Pons (tissue), 1 donor: ENCODE data around the gene SEC22B.
"Not testable (repeated sequence)": the region's sequence is repeated elsewhere in the genome, so short reads cannot be mapped to it uniquely, and the experiment has no call there.

Experiments
- DNase-seq: peaks from one replicate; pipeline ENCODE4 v3.0.0-alpha.2; 2016; ENCODE audit warnings: low spot score

The SEC22B gene

DNA sequence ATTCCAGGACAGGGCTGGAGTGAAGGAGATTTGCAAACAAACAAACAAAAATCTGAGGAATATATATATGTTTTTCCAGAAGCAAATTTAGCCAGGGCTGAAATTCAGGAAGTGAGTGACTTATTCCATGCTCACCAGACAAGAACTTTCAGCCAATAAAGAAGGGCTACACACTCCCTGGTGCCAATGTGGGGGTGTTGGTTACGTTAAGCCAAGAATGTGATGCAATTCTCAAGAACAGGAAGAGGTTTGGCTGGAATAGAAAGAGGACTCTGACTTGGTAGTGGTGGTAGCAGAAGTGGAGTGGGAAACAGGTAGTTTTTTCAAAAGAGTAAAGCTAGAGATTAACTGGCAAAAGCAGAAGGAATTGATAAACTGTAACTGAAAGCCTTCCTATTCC lies 31.7 kb downstream of the SEC22B start:
- DNase-seq = not testable (repeated sequence)

DNA sequence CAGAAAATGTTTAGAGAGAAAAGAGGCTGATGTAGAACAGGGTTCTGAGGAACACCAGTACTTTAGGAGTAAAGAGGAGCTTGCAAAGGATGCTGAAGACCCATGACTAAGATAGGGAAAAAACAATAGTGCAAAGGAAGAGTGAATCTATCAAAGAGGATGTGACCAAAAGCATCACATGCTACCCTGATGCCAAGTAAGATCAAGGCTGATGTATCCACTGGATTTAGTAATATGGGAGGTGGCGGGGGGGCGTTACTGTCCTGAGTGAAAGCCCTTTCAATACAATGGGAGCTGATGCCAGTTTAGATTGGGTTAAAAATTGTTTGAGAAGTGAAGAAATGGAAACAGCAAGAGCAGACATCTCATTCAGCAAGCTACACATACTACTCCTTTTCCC lies 32.2 kb downstream of the SEC22B start:
- not testable (repeated sequence) for DNase-seq

DNA sequence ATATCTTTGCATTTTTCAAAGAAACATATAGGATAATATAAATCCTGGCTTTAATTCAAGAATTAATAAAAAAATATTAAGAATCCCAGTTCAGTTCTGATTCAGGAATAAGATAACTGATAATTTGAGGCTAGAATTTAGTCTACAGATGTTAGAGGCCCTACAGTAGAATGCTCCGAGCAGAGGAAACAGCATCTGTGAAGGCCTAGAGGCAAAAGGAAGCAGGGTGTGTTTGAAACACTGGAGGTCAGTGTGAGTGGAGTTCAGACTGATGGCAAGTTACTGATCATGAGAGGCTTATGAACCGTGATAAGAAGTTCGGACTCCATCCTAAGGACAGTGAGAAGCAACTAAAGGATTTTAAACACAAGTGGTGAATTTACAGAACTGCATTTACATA lies 33.0 kb downstream of the SEC22B start:
- DNase-seq = not testable (repeated sequence)

DNA sequence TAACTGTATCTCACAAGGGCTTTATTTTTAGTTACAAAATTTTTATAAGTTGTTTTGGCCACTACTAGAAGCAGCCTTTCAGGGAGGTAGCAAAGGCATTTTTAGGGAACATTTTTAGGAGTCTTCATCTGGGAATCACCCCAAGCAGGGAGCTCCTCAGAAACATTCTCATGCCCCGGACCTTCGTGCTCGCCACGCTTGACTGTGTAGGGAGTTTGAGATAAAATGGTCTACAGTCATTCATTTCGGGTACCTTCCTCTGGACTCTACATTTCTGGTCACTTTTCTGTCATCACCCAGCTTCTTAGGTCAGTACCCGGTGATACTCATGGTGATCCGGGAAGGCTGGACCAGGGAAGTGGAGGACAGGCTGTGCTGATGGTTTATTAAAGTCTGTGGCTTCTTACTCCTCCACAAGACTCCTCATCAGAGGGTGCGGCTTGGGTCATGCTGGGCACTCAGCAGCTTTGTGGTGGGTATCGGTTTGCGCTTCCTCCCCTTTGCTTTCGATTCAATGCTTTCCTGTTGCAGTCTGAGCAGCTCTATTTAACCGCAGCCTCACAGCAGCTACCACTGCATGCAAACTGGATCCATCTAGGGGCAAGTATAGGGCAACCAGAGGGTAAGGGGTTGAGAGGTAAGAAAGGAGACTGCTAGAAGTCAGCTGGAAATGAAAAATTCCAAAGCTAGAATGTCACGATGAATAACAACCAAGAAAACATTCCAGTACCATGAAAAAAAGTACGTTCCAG lies 33.6 kb downstream of the SEC22B start:
- peak; percentile 49 for DNase-seq

DNA sequence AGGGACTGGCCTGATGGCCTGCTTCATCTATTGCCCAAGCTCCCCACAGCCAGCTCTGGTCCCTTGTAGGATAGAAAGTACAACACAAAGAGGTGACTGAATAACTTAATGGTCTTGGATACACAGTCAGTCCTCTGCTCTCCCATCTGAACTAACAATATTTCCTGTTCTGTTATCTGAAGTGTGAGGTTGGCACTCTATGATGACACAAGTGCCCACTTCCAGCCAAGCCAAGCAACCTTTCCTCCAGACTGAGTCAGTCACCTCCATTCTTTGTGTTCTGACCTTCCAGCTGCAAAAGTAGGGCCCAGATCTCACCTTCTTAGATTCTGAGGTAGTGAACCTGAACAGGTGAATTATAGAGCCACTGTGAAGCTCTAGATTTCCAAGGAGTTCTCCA lies 34.5 kb downstream of the SEC22B start:
- DNase-seq = not testable (repeated sequence)

GRCh38 chr1:120140656-120141265 lies 35.6 kb downstream of the SEC22B start:
- DNase-seq = not testable (repeated sequence)

GRCh38 chr1:120136086-120136485 lies 40.2 kb downstream of the SEC22B start:
- not testable (repeated sequence) for DNase-seq

- DNase-seq = not testable (repeated sequence)
Measured at GRCh38 chr1:120133928-120134325, 42.4 kb downstream of the SEC22B start.

DNA sequence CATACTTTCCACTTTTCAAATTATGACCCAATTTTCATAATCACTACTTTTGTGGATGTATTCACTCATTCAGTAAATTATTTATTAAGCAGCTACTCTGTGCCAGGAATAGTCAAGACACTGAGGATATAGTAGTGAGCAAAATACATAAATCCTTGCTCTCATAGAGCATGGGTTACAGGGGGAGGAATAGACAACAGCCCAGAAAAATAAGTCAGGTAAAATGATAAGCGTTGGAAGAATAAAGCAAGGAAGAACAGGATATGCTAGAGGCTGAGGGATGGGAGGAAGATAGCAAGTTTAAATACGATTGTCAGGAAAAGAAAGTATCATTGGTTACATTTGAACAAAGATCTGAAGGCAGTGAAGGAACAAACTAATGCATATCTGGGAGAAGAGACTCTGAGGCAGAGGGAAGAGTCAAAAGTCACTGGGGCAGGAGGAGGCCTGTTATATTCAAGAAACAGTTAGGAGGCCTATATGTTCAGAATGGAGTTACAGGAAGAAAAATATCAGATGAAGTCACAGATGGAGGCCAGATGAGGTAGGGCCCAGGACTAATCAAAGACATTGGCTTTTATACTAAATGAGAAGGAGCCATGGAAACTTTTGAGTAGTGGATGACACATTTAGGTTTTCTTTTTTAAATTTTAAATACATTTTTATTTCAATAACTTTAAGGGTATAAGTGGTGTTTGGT lies 42.9 kb downstream of the SEC22B start:
- DNase-seq = no peak

GRCh38 chr1:120132406-120132763 lies 43.9 kb downstream of the SEC22B start:
- DNase-seq = not testable (repeated sequence)

GRCh38 chr1:120131611-120132405 lies 44.5 kb downstream of the SEC22B start:
- peak; percentile 42 for DNase-seq

DNA sequence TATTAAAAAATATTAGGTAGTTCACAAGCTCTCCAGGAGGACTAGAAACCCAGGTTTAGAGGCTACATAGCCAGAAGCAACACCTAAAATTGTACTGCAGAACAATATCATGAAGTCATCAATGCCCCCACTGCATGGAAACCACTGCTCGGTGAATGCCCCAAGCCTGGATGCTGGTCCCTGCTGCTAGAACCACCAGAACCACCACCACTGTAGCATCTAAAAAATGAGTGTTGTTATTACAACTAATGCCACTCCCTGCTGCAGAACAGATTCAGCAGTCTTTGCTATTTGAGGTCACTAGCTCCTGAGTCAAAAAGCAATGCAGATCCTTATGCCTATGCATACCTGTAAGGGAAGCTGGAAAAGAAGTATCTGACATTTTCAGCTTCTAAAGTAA lies 48.4 kb downstream of the SEC22B start:
- DNase-seq = not testable (repeated sequence)

DNA sequence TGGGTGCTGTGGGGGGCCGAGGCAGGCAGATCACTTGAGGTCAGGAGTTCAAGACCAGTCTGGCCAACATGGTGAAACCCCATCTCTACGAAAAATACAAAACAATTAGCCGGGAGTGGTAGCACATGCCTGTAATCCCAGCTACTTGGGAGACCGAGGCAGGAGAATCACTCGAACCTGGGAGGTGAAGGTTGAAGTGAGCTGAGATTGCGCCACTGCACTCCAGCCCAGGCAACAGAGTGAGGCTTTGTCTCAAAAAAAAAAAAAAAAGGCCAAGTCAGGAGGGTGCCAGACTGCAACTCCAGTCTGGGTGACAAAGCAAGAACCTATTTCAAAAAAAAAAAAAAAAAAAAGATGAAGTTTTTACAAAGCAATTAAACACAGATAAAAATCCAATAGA lies 50.1 kb downstream of the SEC22B start:
- DNase-seq = not testable (repeated sequence)

DNA sequence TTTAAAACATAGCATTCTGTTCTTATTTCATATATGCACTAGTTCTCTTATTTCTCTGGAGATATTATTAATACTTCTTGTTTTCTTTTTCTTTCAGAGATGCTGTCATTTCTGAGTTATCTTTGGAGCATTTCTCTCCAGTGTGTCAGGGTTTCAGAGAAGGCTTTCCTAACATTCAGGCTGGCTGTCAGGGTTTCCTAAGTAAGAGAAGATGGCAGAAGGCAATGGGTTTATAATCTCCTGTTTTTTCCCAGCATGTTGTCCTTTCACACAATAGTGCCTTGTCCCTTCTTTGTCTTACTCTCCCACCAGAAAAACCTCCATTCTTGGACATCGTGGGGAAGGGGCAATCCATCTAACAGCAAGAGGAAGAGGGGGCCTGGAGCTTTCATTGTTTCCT lies 51.7 kb downstream of the SEC22B start:
- DNase-seq = not testable (repeated sequence)

DNA sequence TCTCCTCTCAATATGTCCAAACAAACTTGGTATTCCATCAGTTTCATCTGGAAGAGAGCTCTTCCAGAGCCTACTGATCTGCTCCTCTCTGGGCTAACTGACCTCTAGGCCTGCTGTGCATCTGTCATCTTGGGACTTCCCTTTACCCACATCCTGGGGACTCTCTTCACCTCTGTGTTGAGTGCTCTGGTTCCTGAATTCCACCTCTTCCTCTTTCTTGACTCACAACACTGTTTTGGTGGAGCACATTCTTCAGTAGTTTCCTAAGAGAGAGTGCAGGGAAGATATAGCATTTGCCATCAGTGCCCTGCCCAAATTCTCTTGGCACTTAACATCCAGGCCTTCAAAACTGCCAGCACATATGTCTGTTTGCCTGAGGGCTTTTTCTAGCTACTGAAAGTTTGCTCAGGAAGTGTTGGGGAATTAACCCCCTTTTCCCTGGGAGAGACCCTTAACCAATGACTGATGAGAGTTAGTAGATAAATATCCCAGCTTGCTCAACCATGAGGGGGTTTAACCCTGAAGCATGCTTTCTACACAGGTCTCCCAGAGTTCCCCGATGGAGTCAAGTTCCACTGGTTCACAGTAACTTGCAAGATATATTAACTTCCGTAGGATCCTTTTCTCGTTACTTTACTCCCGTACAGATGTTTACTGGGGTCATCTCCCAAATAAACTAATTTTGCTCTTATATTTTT lies 52.4 kb downstream of the SEC22B start:
- DNase-seq = peak; percentile 37

DNA sequence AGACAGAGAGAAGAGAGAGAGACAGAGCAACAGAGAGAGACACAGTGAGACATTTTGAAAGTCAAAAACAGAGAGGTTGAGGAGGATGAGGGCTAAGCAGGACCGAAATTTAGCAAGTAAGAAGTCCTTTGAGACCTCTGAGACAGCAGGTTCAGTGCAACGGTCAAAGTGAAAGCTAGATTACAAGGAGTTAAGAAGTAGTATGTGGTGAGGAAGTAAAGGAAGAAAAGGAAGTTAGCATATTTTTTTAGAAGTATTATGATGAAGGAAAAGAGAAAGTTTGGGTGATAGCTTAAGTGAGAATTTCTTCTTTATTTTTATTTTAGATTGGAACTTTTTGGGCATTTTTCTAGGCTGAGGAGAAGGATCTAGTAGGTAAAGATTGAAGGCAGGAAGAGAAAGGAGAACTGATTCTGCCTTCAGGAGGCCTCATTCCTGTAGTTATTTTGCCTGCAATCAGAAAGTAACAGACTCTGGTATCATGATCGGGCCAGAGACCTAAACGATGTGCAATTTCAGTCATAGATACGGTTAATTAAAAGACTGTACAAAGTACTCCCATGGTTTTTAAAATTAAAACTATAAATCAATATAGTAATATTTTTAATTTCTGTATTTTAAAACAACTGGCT lies 53.9 kb downstream of the SEC22B start:
- not testable (repeated sequence) for DNase-seq

- DNase-seq = not testable (repeated sequence)
Measured at GRCh38 chr1:120121830-120122229, 54.5 kb downstream of the SEC22B start.

GRCh38 chr1:120120525-120120924 lies 55.8 kb downstream of the SEC22B start:
- not testable (repeated sequence) for DNase-seq

DNA sequence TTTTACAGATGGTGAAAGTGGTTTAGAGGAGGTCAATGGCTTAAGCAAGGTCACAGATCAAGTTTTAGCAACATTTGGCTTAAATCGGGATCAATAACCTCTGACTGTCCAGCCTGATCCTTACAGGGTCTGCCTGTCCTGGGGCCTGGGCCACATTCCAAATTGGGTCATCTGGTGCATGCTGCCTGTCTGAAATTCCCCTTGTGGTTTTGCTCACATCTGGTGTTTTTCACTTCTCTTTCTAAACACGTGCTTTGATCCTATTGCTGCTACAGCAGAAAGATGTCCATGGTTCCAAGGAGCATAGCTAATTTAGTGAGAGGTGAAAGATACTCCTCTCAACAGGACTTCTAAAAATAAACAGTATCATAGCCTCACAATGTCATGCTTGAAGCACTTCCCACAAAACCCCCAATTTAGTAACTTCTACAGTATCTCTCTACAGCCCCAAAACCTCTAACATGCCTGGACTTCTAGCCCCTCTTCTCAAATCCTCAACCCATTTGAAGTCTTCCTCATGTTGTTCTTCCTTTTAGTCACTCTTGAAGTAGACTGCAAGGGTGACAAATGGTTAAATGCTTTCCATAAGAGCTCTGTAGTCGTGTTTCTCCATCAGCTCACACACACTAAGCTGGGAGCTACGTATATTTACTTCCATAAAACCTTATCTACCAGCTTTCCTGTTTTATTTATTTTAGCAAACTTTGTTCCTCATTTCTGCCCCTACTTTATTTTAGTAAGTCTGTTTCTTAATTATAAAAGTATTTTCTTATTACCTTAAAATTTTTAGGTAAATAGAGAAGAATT lies 58.7 kb downstream of the SEC22B start:
- DNase-seq = peak; percentile 28

DNA sequence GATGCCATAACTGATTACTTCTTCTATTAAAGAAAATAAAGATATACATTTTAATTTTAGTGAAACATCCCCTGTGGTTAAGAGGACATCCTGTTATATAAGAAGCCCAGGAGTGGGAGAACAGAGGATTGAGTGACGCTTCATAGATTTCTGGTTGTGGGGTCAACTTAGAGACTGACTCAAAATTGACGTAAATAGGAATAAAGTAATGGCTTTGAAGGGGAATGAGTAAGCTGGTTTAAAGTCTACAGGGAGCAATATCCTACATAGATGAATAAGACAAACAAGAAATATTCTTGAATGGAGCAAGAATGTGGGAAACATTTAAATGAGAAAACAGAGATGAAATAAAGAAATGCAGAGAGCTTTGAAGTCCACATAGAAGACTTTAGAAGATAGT lies 60.2 kb downstream of the SEC22B start:
- not testable (repeated sequence) for DNase-seq
